ENCODE measurements around the gene TMEM119.
"Not testable (repeated sequence)": the region's sequence is repeated elsewhere in the genome, so short reads cannot be mapped to it uniquely, and the experiment has no call there.

Gene TMEM119

DNA sequence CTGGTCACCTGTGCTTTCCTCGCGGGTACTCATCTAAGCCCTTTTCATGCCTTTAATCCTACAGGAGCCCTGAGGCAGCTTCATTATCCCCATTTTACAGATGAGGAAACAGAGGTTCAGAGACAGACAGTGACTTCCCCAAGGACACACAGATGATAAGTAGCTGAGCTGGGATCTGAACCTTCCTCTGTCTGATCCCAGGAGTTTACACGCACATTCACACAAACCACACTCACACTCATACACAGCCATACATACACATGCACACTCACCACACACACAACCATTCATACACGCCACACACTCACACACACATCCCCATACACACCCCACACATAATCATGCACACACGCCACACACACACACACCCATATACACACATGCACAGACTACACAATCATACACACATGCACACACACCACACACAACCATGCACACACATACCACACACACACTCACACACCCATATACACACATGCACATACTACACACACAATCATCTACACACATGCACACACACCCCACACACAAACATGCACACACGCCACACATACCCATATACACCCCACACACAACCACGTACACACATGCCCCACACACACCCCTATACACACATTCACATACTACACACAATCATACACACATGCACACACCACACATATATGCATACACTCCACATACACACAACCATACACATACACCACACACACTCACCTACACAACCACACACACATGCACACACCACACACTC, 2.7 kb downstream of the TMEM119 start:
- DNase-seq (ENCODE audit: low read depth) = no peak
- H3K4me3 ChIP-seq (ENCODE audit: control insufficient read depth, low read depth, low read length) = peak overlapping the region; percentile 70

GRCh38 chr12:108594323-108594903, 3.5 kb downstream of the TMEM119 start:
- TF ChIP-seq CTCF (conservative IDR thresholded peaks at IDR 0.05; ENCODE audit: control insufficient read depth, insufficient read depth, low read depth, low read length) = no peak
- DNase-seq (ENCODE audit: low read depth) = no peak
- H3K4me3 ChIP-seq (ENCODE audit: control insufficient read depth, low read depth, low read length) = no peak overlapping the region

More for the DNA sequence above, 2.7 kb downstream of the TMEM119 start:
- TF ChIP-seq CTCF (conservative IDR thresholded peaks at IDR 0.05; ENCODE audit: control insufficient read depth, insufficient read depth, low read depth, low read length) = no peak

DNA sequence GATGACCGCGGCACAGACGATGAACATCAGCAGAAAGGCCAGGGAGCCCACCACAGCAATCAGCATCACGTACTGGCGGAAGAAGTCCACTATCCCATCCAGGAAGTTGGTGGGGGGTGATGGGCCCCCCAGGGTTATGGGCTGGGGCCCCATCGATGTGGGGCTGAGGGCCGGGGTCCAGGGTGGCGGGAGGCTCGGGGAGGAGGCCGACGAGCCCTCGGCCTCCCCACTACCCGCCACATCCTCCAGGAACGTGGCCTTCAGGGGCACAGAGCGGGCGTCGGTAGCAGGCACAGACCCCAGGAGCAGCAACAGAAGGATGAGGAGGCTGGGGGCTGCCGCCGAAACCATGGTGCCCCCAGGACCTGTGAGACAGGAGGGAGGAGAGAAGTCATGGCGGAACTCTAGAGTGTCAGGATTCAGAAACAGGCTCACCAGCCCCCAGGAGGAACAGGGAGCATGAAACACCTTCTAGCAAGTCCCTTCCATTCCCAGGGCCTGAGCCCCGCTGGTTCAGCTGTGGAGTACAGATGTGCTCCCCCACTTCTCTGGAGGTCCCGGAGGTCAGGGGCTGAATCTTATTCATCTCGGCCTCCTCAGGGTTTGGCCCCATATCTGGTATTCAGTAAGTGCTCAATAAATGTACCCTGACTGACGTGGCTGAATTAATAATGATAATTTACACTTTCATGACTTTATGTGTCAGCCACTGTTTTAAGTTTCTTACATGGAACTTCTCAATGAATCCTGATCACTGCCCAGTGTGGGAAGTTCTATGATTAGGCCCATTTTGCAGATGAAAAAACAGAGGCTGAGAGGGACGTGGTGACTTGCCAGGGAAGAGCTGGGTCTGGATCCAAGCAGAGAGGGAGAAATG, 5.6 kb downstream of the TMEM119 start:
- H3K4me3 ChIP-seq (ENCODE audit: control insufficient read depth, low read depth, low read length) = no peak overlapping the region
- DNase-seq (ENCODE audit: low read depth) = no peak
- TF ChIP-seq CTCF (conservative IDR thresholded peaks at IDR 0.05; ENCODE audit: control insufficient read depth, insufficient read depth, low read depth, low read length) = no peak

DNA sequence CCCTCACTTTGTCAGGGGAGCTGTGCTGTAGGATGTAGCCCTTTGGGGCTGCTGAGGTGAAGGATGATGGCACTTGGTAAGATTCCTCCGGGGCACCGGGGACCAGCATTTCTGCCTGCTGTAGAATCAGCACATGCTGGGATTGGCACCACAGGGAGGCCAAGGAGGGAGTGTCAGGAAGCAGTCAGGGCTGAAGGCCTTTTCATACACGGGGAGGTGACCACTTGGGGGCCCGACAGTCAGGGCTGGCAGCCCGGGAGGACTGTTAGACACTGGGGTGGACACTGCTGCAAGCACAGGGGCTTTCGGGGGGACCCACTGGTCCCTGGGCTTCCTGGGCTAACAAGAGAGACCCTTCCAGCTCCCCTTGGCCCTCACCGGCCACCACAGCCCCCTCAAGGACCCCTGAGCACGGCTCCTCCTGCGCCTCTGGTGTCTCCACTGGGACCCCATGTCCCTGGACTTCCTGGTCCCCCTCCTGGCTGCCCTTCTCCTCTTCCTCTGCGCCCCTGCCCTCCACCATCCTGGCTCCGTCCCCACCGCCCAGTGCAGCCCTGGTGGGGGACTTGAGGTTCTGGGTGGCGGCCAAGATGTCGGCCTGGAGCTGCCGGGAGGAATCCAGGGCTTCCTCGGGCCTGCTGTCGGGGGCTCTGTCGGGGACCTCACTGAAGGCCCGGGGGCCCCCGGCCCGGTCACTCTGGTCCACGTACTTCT, 6.5 kb downstream of the TMEM119 start:
- TF ChIP-seq CTCF (conservative IDR thresholded peaks at IDR 0.05; ENCODE audit: control insufficient read depth, insufficient read depth, low read depth, low read length) = no peak
- no peak for DNase-seq (ENCODE audit: low read depth)
- H3K4me3 ChIP-seq (ENCODE audit: control insufficient read depth, low read depth, low read length) = no peak overlapping the region

GRCh38 chr12:108590463-108590862, 7.4 kb downstream of the TMEM119 start:
- not testable (repeated sequence) for H3K4me3 ChIP-seq (ENCODE audit: control insufficient read depth, low read depth, low read length); DNase-seq (ENCODE audit: low read depth)

DNA sequence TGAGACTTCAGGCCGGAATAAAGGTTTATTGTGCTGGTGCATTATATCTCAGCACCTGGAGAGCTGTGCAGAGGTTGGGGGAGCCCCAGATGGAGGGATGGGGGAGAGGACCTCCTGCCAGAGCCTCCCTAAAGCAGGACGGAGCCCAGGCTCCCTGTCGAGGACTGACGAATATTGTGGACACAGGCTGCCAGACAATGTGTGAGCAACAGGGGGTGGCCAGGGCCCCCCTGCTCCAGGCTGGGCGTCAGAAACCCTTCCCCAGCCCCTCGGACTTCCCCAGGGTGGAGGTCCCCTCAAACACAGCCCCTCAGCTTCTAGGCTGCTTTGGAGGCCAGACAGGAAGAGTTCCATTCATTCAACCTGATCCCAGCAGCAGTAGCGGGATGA, 8.0 kb downstream of the TMEM119 start:
- DNase-seq (ENCODE audit: low read depth) = no peak
- no peak for TF ChIP-seq CTCF (conservative IDR thresholded peaks at IDR 0.05; ENCODE audit: control insufficient read depth, insufficient read depth, low read depth, low read length)
- H3K4me3 ChIP-seq (ENCODE audit: control insufficient read depth, low read depth, low read length) = no peak overlapping the region

Data from fibroblast of mammary gland (primary cell).